Measurements from ENCODE around the gene INTS6. TPM values are rescaled to one million over a fixed set of nuclear protein-coding genes. Genes with fewer than 3 reads are reported as not detected.

Gene INTS6
- total RNA-seq, 4 donors from 2014 or later = 16.5 to 24.4 (median 18.0) TPM

DNA sequence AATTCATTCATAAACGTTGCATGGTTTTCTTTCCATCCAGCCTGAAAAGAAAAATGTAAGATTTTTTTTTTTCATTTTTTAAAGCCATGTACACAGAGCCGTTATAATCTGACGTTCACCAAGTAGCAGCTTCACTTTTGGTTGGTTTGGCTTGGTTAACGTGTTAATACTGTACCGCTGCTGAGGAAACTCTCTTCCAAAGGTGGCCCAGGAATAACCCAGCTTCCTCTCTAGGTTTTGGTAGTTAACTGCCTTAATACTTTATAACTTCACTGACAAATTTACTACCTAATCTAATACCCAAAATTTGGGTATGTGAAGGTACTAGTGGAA is 1.7 kb downstream of the INTS6 start:
- Histone ChIP-seq H3K36me3 (peaks cover 0 to 21% of the 10 kb centered on the region in 2 donors), H3K4me1 (peaks cover 23% of the 10 kb centered on the region in 2 donors), H3K27me3 (no peaks in the 10 kb centered on the region), H3K9me3 (no peaks in the 10 kb centered on the region), H3K4me3 (peak overlapping the region; percentile 82 to 99 (median 96)), H3K27ac (peak overlapping the region; percentile 100)
- DNase-seq (no peak), ATAC-seq (no peak)
- intact Hi-C loops (cut with DNase I; ENCODE audit: low total_unique reads) = loop anchor here (5.0 to 10.0 kb wide), 6 partner anchors 226 to 1329 kb away; partner anchors contain the start of genes ALG11, ATP7B, CKAP2 and FAM124A
- in situ Hi-C loops (cut with MboI; ENCODE audit: low sequenced_read_pairs in 4 of 4) = no loop called here
- TF ChIP-seq POLR2A (IDR thresholded peaks at IDR 0.05) = no peak
- TF ChIP-seq, protein P1, sequence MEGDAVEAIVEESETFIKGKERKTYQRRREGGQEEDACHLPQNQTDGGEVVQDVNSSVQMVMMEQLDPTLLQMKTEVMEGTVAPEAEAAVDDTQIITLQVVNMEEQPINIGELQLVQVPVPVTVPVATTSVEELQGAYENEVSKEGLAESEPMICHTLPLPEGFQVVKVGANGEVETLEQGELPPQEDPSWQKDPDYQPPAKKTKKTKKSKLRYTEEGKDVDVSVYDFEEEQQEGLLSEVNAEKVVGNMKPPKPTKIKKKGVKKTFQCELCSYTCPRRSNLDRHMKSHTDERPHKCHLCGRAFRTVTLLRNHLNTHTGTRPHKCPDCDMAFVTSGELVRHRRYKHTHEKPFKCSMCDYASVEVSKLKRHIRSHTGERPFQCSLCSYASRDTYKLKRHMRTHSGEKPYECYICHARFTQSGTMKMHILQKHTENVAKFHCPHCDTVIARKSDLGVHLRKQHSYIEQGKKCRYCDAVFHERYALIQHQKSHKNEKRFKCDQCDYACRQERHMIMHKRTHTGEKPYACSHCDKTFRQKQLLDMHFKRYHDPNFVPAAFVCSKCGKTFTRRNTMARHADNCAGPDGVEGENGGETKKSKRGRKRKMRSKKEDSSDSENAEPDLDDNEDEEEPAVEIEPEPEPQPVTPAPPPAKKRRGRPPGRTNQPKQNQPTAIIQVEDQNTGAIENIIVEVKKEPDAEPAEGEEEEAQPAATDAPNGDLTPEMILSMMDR (IDR thresholded peaks at IDR 0.05 in 4 of 5, conservative IDR thresholded peaks at IDR 0.05 in 1 of 5) = no peak

DNA sequence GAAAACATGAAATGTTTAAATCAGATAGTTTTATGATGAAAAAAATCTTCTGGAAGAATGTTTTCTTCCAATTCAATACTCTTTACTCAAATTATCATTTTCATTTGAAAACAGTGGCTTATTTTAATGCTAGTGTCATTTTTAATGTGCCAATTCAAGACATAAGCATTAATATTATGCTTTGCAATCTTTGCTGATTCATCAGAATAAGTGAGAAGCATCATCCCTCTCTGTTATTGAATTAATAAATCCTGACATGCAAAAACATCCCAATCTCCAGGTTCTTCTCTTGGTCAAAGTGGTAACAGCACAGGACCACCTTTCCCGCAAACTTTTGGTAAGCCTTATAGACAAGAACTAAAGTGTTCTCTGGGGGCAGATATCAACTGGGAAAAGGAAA is 3.8 kb downstream of the INTS6 start:
- no peak for DNase-seq
- Histone ChIP-seq H3K4me3 (no peak overlapping the region), H3K9me3 (no peaks in the 10 kb centered on the region), H3K36me3 (peaks cover 0 to 10% of the 10 kb centered on the region in 2 donors), H3K27ac (no peak overlapping the region), H3K4me1 (peaks cover 21 to 27% of the 10 kb centered on the region in 2 donors), H3K27me3 (no peaks in the 10 kb centered on the region)
- intact Hi-C loops (cut with DNase I; ENCODE audit: low total_unique reads) (no loop called here), in situ Hi-C loops (cut with MboI; ENCODE audit: low sequenced_read_pairs in 4 of 4) (loop anchor here in 2 of 4 donors (10.0 to 25.0 kb wide), 3 partner anchors 146 to 688 kb away; partner anchors contain the start of genes DHRS12 (in 1 of the 2) and NEK5 (in 1 of the 2))
- TF ChIP-seq, protein P1 (IDR thresholded peaks at IDR 0.05 in 4 of 5, conservative IDR thresholded peaks at IDR 0.05 in 1 of 5) = no peak
- TF ChIP-seq POLR2A (IDR thresholded peaks at IDR 0.05) = no peak
- no peak for ATAC-seq

DNA sequence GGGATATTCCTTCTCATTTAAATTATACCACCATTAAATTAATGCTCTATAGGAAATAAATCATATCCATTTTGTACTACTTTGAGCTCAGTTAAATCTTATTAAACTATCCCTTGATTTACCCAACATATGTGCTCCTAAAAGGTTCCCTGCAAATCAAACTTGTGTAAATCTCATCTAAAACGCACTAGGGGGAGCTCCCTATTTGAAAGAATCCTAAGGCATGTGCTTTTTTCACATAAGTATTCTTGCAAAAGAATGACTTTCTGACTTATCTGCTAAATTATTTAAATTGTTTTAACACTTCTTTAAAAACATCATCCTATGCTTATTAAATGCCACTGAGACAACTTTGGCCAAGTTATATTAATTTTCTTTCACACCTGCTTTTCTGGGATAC is 7.9 kb downstream of the INTS6 start:
- Histone ChIP-seq H3K27me3 (no peaks in the 10 kb centered on the region), H3K4me1 (peaks cover 8 to 16% of the 10 kb centered on the region in 2 donors), H3K4me3 (no peak overlapping the region), H3K36me3 (peaks cover 0 to under 1% of the 10 kb centered on the region in 2 donors), H3K9me3 (no peaks in the 10 kb centered on the region), H3K27ac (no peak overlapping the region)
- TF ChIP-seq POLR2A (IDR thresholded peaks at IDR 0.05) = no peak
- TF ChIP-seq, protein P1 (IDR thresholded peaks at IDR 0.05 in 4 of 5, conservative IDR thresholded peaks at IDR 0.05 in 1 of 5) = no peak
- in situ Hi-C loops (cut with MboI; ENCODE audit: low sequenced_read_pairs in 4 of 4) (loop anchor here in 2 of 4 donors (10.0 to 25.0 kb wide), 3 partner anchors 150 to 692 kb away; partner anchors contain the start of genes DHRS12 (in 1 of the 2) and NEK5 (in 1 of the 2)), intact Hi-C loops (cut with DNase I; ENCODE audit: low total_unique reads) (no loop called here)
- ATAC-seq (no peak), DNase-seq (no peak)

DNA sequence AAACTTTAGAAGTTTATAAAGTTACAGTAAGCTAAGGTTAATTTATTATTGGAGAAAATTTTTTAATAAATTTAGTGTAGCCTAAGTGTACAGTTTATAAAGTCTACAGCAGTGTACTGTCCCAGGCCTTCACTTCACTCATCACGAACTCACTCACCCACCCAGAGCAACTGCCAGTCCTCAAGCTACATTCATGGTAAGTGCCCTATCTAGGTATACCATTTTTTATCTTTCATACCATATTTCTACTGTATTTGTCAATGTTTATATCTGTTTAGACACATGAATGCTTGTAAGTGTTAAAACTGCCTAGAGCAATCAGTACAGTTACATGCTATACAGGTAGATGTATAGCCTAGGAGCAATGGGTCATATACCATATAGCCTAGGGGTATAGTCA is 12.5 kb downstream of the INTS6 start:
- no peak overlapping the region for H3K27ac ChIP-seq
- no peaks in the 10 kb centered on the region for H3K27me3 ChIP-seq
- H3K4me3 ChIP-seq = no peak overlapping the region
- H3K4me1 ChIP-seq = peaks cover 11 to 13% of the 10 kb centered on the region in 2 donors
- no peaks in the 10 kb centered on the region for H3K9me3 ChIP-seq
- no peaks in the 10 kb centered on the region for H3K36me3 ChIP-seq
- ATAC-seq = no peak
- intact Hi-C loops (cut with DNase I; ENCODE audit: low total_unique reads) (no loop called here), in situ Hi-C loops (cut with MboI; ENCODE audit: low sequenced_read_pairs in 4 of 4) (loop anchor here in 2 of 4 donors (10.0 to 25.0 kb wide), 3 partner anchors 154 to 697 kb away; partner anchors contain the start of genes DHRS12 (in 1 of the 2) and NEK5 (in 1 of the 2))
- TF ChIP-seq, protein P1 (IDR thresholded peaks at IDR 0.05 in 4 of 5, conservative IDR thresholded peaks at IDR 0.05 in 1 of 5) = no peak
- no peak for TF ChIP-seq POLR2A (IDR thresholded peaks at IDR 0.05)
- no peak for DNase-seq
